Choroid plexus epithelial cell (primary cell): ENCODE measurements around the gene ZNF728.
"Not testable (repeated sequence)": the region's sequence is repeated elsewhere in the genome, so short reads cannot be mapped to it uniquely, and the experiment has no call there.

Experiments
- DNase-seq: peaks from one replicate; pipeline ENCODE4 v3.0.0-alpha.2; 2010; ENCODE audit warnings: low read depth
- H3K4me3 ChIP-seq: 2 replicates; pipeline ENCODE4 v1.5.1; 2011; ENCODE audit warnings: low read depth, mild to moderate bottlenecking, control low read depth, low read length, moderate library complexity
- TF ChIP-seq, protein P1 (sequence below): conservative IDR thresholded peaks from 2 replicates; pipeline ENCODE4 v1.5.1; 2011; ENCODE audit warnings: low read depth, mild to moderate bottlenecking, control low read depth, inconsistent platforms, low read length, moderate library complexity

ZNF728 gene

DNA sequence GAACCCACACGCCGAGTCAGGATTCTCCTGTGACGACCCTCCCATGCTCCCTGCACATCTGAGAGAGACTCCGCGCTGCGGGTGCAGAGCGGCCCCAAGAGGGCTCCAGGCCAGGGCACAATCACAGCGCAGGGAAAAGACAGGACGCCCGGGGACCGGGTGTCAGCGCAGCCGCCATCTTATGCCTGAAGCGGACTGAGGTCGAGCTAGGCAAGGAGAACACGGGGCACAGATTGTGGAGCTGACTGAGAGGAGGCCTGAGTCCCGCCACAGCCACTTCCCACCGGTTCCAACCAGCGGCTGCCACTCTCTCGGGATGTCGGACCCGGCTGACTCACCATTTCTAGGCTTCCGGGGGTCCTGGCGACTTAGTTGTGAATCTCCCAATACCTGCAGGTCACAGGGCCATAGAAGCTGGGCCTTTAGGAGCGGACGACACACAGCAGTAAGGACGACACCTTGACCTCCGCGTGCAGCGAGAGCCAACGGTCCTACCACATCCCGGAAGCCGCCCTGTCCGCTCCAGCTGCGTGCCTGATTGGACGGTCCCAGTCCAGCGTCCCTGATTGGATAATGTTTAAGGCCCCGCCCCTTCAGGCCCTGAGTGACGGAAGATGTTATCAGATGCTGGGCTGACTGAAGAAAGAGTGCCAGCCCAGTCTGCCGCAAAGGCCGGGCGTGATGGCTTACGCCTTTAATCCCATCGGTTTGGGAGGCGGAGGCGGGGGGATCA lies at the start of gene ZNF728:
TSS of gene ZNF728 (minus strand) at position 487 of the 733 bp plus-strand sequence. CDS start at position 341, 146 bp downstream.
- TF ChIP-seq, protein P1, sequence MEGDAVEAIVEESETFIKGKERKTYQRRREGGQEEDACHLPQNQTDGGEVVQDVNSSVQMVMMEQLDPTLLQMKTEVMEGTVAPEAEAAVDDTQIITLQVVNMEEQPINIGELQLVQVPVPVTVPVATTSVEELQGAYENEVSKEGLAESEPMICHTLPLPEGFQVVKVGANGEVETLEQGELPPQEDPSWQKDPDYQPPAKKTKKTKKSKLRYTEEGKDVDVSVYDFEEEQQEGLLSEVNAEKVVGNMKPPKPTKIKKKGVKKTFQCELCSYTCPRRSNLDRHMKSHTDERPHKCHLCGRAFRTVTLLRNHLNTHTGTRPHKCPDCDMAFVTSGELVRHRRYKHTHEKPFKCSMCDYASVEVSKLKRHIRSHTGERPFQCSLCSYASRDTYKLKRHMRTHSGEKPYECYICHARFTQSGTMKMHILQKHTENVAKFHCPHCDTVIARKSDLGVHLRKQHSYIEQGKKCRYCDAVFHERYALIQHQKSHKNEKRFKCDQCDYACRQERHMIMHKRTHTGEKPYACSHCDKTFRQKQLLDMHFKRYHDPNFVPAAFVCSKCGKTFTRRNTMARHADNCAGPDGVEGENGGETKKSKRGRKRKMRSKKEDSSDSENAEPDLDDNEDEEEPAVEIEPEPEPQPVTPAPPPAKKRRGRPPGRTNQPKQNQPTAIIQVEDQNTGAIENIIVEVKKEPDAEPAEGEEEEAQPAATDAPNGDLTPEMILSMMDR, result no peak
- no peak within 1 kb of the TSS for H3K4me3 ChIP-seq
- DNase-seq, result peak; percentile 0

DNA sequence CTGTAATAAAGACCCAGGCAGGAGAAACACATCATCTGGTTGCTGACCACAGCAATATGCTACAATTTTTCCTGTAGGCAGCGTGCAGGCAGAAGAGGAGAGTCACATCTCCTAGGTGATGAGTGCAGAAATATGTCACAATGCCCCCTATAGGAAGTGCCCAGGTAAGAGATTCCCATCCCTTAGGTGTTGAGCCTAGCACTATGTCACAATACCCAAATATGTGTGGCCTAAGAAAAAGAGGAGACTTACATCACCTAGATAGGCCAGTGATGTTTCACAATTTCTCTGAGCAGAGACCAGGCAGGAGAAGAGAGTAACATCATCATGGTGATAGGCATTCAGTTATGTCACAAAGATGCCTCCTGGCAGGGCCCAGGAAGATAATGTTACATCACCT lies 49.4 kb upstream of the ZNF728 start:
- TF ChIP-seq, protein P1, result no peak
- DNase-seq, result no peak
- no peak overlapping the region for H3K4me3 ChIP-seq

DNA sequence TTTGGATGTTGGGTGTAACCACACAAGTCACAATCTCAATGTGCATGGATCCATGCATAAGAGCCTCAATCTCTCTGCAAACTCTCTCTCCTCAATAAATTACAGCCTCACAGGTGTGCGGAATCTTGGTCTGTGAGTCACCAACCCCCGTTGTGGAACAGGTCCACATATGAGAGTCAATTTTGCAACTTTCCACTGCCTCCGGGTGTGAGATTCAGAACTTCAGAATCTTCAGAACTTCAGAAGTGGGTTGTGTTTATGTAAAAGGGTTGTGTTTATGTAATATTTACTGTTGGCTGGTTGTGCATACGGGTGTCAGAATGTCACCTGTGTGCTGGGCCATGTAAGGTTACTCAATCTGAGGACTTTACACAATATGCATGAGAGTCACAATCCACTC lies 46.3 kb upstream of the ZNF728 start:
- DNase-seq, result no peak
- no peak overlapping the region for H3K4me3 ChIP-seq
- TF ChIP-seq, protein P1, result no peak

DNA sequence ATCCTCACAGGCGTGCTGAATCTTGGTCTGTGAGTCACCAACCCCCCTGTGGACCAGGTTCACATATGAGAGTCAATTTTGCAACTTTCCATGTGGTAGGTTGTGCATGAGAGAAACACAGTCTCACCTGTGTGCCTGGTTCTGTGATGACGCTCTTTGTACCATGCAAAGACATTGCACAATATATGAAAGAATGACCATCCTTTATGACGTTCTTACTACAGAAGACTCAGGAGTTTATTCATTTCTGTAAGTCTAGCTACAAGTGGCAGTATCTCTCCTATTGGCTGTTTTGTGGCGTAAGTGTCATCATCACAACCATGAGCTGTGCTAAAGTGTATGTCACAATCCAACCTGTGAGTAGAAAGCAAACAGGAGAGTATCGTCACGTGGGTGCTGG lies 43.8 kb upstream of the ZNF728 start:
- DNase-seq, result no peak
- no peak overlapping the region for H3K4me3 ChIP-seq
- TF ChIP-seq, protein P1, result no peak

DNA sequence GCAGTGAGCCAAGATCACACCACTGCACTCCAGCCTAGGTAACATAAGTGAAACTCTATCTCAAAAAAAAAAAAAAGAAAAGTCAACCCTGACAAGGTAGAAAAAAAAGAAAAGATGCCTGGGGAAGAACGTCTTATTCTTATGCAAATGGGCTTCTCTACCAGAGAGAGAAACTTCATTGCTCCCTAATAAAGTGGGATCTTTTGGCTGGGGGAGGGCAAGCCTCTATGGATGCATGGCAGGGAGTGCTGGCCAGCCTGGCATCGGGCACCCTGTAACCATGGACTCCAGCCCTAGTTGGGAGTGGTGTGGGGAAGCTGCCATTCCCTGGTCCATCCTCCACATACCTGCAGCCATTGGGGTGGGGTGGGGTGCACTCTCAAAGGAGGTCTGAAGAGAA lies 30.7 kb upstream of the ZNF728 start:
- TF ChIP-seq, protein P1, result no peak
- no peak overlapping the region for H3K4me3 ChIP-seq
- DNase-seq, result no peak

DNA sequence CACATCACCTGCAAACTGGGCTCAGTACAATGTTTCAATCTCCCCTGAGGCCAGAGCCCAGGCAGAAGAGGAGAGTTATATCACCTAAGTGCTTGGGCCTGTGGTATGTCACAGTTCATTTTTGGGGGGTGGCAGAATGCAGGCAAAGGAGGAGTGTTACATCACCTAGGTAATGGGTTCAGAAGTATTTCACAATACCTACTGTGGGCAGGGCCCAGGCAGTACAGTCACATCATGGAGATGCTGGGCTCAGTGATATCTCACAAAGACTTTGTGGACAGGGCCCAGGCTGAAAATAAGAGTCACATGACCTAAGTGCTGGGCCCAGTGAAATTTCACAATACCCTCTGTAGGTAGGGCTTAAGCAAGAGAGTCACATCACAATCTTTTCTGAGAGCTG lies 12.7 kb upstream of the ZNF728 start:
- TF ChIP-seq, protein P1, result no peak
- H3K4me3 ChIP-seq, result no peak overlapping the region

DNA sequence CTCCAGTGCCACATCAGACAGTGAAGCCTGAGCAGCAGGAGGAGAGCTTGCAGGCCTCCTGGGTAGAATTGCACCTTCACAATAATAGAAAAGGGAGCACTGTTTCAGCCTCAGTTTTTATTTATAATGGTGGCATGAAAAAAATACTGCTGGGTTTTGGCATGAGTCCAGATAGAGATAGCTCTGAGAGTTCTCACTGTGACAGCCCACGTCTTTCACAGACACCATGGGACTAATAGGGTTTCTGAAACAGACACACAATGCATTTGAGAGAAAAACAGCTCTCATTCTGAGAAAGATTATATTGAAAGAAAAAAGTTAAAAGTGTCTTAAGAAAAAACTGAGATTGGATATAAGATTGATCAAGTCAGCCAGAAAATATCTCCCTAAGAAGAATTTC lies 8.0 kb downstream of the ZNF728 start:
- DNase-seq, H3K4me3 ChIP-seq: not testable (repeated sequence)

More for the DNA sequence above, 12.7 kb upstream of the ZNF728 start:
- DNase-seq, result no peak
